Motor neuron (in vitro differentiated cells): ENCODE results near the gene NMBR. TPM values are rescaled to one million over a fixed set of nuclear protein-coding genes. Genes with fewer than 3 reads are reported as not detected.
"Not testable (repeated sequence)": the region's sequence is repeated elsewhere in the genome, so short reads cannot be mapped to it uniquely, and the experiment has no call there.

ENCODE experiments used
- ATAC-seq, 8 experiments: fragments of 200-7000 bp; cut with Tn5 transposase; replicated peaks in 6 of 8; 2 replicates each; pipeline ENCODE4 v1.8.0; 2021; ENCODE audit warnings: mild to moderate bottlenecking in 8 of 8, moderate library complexity in 8 of 8
- H3K27ac ChIP-seq, 2 donors: fragments of 250-450 bp; sonication (Bioruptor Pico); 2 replicates each; pipeline ENCODE4 v1.9.0; 2021; ENCODE audit warnings: antibody characterized with exemption in 2 of 2, mild to moderate bottlenecking in 2 of 2, moderate library complexity in 1 of 2
- H3K4me1 ChIP-seq, 2 donors: fragments of 250-450 bp; sonication (Bioruptor Pico); replicated peaks in 1 of 2; 2 replicates each; pipeline ENCODE4 v1.6.1; 2021; ENCODE audit warnings: antibody characterized with exemption in 2 of 2, mild to moderate bottlenecking in 2 of 2, moderate library complexity in 1 of 2
- H3K4me3 ChIP-seq, 5 donors: fragments of 250-450 bp; sonication (Bioruptor Pico); 2 replicates each; pipeline ENCODE4 v1.9.0; 2021; ENCODE audit warnings: antibody characterized with exemption in 5 of 5, mild to moderate bottlenecking in 5 of 5, moderate library complexity in 4 of 5
- WGBS, 10 experiments: fragments of 450-650 bp; shearing (Covaris generic); methylation state at CpG; one replicate each; pipeline ENCODE4 v1.0.0; 2022; 5-methylcytosine and 5-hydroxymethylcytosine counted together
- in situ Hi-C, 9 experiments: fragments of 400-800 bp; cut with MboI; loops; one replicate each; pipeline ENCODE4 v1.15.0; 2021; ENCODE audit warnings: low sequenced_read_pairs in 9 of 9, low pct_unique_long_range_greater_than_20kb in 2 of 9; ENCODE audit not compliant: unreplicated experiment in 9 of 9
- total RNA-seq, 8 experiments: library from RNA; unstranded; fragments of 300-600 nt; gene quantifications; 2 replicates each; pipeline versions ENCODE4 v1.2.3 to v1.2.4, GENCODE V29; 2022

NMBR gene
- total RNA-seq, 8 experiments from 2014 or later, result 0.14 to 1.7 (median 0.43) TPM; not detected in 5

DNA sequence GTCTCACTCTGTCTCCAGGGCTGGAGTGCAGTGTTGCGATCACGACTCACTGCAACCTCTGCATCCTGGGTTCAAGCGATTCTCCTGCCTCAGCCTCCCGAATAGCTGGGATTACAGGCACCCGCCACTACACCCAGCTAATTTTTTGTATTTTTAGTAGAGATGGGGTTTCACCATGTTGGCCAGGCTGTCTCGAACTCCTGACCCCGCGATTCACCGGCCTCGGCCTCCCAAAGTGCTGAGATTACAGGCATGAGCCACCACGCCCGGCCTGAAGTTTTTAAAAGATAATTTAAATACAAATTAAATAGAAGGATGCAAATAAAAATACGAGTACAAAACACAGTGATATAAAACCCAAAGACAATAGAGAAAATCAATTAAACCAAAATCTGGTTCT is 5.4 kb downstream of the NMBR start:
- 62 to 97% (median 93%) methylated on average over 7 to 12 of the region's 13 CpGs for WGBS, 10 experiments
- in situ Hi-C loops, result loop anchor here in 2 of 9 experiments (25.0 kb wide), 2 partner anchors 246 to 396 kb away; no protein-coding TSS in a partner anchor
- not testable (repeated sequence) for H3K4me3 ChIP-seq, H3K27ac ChIP-seq, H3K4me1 ChIP-seq, ATAC-seq

DNA sequence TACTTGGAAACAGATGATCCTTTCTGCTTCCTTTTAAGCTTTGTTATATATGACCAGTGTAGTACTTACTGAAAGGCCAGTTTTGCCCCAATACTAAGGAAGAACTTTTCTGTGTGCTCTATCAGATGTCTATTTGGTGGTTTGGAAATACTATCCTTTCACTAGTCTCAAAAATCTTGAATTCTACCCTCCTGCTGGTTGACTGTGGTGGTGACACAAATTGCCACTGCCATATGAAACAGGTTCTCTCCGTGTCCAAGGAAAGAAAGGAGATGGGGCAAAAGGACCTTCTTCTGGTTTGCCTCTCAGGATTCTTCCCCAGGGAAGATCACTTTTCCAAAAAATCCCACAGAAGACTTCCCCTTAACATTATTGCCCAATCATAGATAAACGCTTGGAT is 8.0 kb downstream of the NMBR start:
- no peak for ATAC-seq
- in situ Hi-C loops, result loop anchor here in 2 of 9 experiments (25.0 kb wide), 2 partner anchors 248 to 398 kb away; no protein-coding TSS in a partner anchor
- Histone ChIP-seq H3K4me1 (no peaks in the 10 kb centered on the region), H3K4me3 (no peak overlapping the region), H3K27ac (no peak overlapping the region)
- 0 to 100% (median 82%) methylated on average over 1 to 2 of the region's 2 CpGs; no CpG with 5 or more reads in 1 of the 10 experiments for WGBS, 10 experiments

DNA sequence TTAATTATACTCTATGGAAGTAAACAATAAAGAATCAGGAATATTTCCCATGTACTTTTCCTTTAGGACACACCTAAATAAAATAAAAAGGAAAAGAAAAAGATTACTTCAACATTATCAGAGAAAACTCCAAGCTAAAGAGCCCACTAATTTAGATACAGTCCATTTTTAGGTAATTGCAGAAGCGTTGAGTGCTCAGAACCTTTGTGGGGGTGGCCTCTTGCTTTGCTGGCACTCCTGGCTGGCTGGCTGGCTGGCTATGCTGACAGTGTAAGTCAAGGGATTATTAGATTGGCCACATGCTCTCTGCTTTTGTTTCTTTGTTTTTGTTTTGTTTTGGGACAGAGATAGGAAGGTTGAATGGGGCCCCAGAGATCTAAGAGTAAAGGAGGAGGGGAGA is 14.3 kb downstream of the NMBR start, which contains the start of gene GJE1:
TSS of gene GJE1 (plus strand) at position 301 of the 400 bp plus-strand sequence. CDS start 234 bp downstream, outside the sequence.
- in situ Hi-C loops, result loop anchor here in 2 of 9 experiments (25.0 kb wide), 2 partner anchors 255 to 405 kb away; no protein-coding TSS in a partner anchor
- ATAC-seq, result no peak
- no peak within 1 kb of the TSS for H3K27ac ChIP-seq
- WGBS, 10 experiments, result 50 to 100% (median 65%) methylated on average over 1 of the region's 1 CpG; no CpG with 5 or more reads in 2 of the 10 experiments
- no peak within 1 kb of the TSS for H3K4me3 ChIP-seq
- no peaks in the 10 kb centered on the region for H3K4me1 ChIP-seq

DNA sequence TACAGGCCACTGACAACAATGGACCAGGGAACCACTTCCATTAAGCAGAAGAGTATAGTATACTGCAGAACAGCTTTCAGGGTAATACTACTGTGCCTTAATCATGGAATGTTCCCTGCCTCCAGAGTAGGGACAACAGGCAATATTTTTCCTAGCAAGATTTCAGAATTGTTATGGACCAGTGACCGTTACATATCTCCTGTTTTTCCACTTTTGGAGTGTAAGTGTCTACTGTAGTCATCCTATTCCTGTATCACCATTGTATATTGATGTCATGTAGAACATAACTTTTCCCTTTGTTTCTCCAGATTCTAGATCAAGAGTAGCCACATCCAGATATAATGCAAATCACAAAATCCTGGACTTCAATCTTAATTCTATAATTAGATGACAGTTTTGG is 16.1 kb downstream of the NMBR start:
- no peak overlapping the region for H3K4me3 ChIP-seq
- no peak for ATAC-seq
- H3K4me1 ChIP-seq, result no peaks in the 10 kb centered on the region
- 14 to 100% (median 75%) methylated on average over 1 of the region's 1 CpG; no CpG with 5 or more reads in 4 of the 10 experiments for WGBS, 10 experiments
- in situ Hi-C loops, result loop anchor here in 2 of 9 experiments (25.0 kb wide), 2 partner anchors 256 to 406 kb away; no protein-coding TSS in a partner anchor
- H3K27ac ChIP-seq, result no peak overlapping the region

DNA sequence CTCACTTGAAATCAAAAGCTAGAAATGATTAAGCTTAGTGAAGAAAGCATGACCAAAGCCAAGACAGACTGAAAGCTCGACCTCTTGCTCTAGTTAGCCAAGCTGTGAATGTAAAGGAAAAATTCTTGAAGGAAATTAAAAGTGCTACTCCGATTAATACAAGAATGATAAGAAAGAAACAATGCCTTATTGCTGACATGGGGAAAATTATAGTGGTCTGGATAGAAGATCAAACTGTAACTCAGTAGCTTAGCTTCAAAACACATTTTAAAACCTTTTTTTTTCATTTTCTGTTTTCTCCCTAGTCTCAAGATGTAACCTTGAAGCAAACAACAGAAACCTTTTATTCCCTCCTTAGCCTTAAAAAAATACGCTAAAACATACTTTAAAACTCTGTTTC is 25.6 kb downstream of the NMBR start:
- H3K27ac ChIP-seq, result no peak overlapping the region
- no peak overlapping the region for H3K4me3 ChIP-seq
- in situ Hi-C loops, result loop anchor here in 3 of 9 experiments (25.0 kb wide), 2 partner anchors 434 to 459 kb away; no protein-coding TSS in a partner anchor
- no peak for ATAC-seq
- 20 to 87% (median 62%) methylated on average over 2 to 3 of the region's 3 CpGs for WGBS, 10 experiments
- H3K4me1 ChIP-seq, result peaks cover 0 to 6% of the 10 kb centered on the region in 2 donors

DNA sequence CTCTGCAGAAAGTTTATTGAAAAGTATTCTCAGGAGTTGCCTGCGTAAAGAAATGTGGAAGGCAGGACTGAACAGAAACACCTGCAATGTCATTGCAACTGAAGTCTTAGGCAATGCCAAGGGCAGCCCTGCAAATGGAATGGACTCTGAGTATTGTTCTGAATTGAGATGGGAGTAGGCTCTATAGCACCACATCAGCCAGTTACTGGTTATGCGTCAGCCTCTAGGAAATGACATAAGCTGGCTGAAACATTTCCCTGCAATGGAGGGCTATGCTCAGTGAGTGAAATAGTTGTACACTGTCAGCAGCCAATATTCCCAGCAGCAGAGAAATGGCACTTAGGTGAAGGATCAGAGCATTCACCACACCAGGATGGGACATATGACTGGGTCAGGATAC is 28.0 kb downstream of the NMBR start:
- Histone ChIP-seq H3K4me3 (no peak overlapping the region), H3K27ac (no peak overlapping the region), H3K4me1 (peaks cover 0 to 6% of the 10 kb centered on the region in 2 donors)
- ATAC-seq, result peak in 5 of 8 experiments; percentile 34 to 97 (median 78)
- in situ Hi-C loops, result loop anchor here in 3 of 9 experiments (25.0 kb wide), 2 partner anchors 432 to 457 kb away; no protein-coding TSS in a partner anchor
- 0 to 100% (median 86%) methylated on average over 1 to 2 of the region's 2 CpGs; no CpG with 5 or more reads in 2 of the 10 experiments for WGBS, 10 experiments

DNA sequence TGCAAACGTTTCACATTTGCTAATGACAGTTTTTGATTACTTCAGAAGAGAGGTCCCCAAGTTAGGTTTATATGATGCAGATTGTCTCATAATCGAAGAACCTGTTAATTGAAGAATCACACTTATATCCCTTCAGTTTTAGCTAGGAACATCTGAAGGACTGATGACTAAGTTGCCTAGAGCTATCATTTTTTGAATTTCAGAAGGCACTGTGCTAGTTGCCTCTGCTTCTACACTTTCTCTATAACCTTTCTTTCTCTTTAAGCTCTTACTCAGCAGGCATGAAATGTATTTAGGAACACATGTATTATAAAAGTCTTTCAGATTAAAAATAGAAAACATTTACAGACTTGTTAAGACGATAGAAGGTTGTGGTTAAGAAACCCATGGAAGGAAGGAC is 28.6 kb downstream of the NMBR start:
- in situ Hi-C loops, result loop anchor here in 3 of 9 experiments (25.0 kb wide), 2 partner anchors 431 to 456 kb away; no protein-coding TSS in a partner anchor
- peak in 2 of 8 experiments; percentile 51 to 58 for ATAC-seq
- Histone ChIP-seq H3K27ac (no peak overlapping the region), H3K4me3 (no peak overlapping the region), H3K4me1 (peaks cover 0 to 7% of the 10 kb centered on the region in 2 donors)
- 0 to 100% (median 83%) methylated on average over 1 to 3 of the region's 3 CpGs for WGBS, 10 experiments

DNA sequence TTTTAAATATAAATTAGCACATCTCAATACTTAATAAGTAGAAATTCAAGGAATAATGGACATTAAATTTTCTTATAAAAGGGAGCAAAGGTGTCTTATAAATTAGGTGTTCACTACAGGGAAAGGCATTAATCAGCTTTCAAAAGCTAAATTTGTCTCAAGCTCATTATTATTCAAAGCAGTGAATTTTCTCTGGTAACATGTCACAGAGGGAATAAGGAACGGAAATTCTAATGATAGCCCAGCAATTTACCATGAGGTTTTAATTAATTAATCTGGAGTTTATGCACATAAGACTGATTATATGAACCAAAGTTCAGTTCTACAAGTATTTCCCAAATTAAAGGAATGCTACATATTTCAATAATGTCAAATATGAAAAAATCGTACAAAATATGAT is 29.6 kb downstream of the NMBR start:
- Histone ChIP-seq H3K27ac (no peak overlapping the region), H3K4me1 (peaks cover 0 to 5% of the 10 kb centered on the region in 2 donors), H3K4me3 (no peak overlapping the region)
- 20 to 100% (median 81%) methylated on average over 1 to 2 of the region's 2 CpGs for WGBS, 10 experiments
- ATAC-seq, result no peak
- in situ Hi-C loops, result loop anchor here in 3 of 9 experiments (25.0 kb wide), 2 partner anchors 430 to 455 kb away; no protein-coding TSS in a partner anchor

DNA sequence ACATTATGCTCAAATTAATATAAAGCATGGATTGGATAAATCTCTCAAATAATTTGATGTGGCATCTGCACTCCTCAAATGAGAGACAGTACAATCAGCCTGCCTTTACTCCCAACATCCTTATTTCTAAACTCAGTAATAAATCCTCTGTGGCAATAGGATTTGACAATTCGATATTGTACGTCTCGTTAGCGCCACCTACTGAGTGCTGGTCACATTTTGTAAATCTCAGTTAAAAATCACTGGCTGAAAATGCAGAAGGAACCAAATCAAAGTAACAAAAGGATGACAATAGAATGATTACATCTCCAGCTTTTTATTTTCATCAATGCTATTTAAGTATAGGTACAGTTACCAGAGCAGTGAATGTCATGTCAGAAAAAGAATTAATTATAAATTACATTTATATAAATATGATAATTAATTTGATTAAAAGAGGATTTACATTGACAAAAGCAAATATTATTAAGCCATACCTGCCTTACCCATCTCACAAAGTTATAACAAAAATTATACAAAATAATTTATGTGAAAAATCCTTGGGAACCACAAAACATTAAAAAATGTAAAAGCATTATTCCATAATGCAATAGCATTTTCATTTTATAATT is 34.4 kb downstream of the NMBR start:
- in situ Hi-C loops, result loop anchor here in 3 of 9 experiments (25.0 kb wide), 2 partner anchors 425 to 450 kb away; no protein-coding TSS in a partner anchor
- Histone ChIP-seq H3K27ac (no peak overlapping the region), H3K4me1 (peaks cover 0 to 7% of the 10 kb centered on the region in 2 donors), H3K4me3 (no peak overlapping the region)
- WGBS, 10 experiments, result 0 to 8% (median 0%) methylated on average over 2 to 4 of the region's 4 CpGs; no CpG with 5 or more reads in 1 of the 10 experiments
- ATAC-seq, result peak in 6 of 8 experiments; percentile 36 to 61 (median 45)

DNA sequence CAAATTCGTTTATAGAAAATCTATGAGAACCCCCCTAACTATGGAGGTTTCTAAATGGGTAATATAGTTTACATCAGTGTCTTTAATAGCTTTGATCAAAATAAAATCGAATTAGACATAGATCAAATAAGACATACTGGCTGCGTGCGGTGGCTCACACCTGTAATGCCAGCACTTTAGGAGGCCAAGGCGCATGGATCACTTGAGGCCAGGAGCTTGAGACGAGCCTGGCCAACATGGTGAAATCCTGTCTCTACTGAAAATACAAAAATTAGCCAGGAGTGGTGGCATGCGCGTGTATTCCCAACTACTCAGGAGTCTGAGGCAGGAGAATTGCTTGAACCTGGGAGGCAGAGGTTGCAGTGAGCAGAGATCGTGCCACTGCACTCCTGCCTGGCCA is 36.1 kb downstream of the NMBR start:
- WGBS, 10 experiments, result 51 to 100% (median 88%) methylated on average over 1 to 8 of the region's 9 CpGs
- H3K27ac ChIP-seq, H3K4me3 ChIP-seq, ATAC-seq, H3K4me1 ChIP-seq: not testable (repeated sequence)
- in situ Hi-C loops, result loop anchor here in 3 of 9 experiments (25.0 kb wide), 2 partner anchors 424 to 449 kb away; no protein-coding TSS in a partner anchor

DNA sequence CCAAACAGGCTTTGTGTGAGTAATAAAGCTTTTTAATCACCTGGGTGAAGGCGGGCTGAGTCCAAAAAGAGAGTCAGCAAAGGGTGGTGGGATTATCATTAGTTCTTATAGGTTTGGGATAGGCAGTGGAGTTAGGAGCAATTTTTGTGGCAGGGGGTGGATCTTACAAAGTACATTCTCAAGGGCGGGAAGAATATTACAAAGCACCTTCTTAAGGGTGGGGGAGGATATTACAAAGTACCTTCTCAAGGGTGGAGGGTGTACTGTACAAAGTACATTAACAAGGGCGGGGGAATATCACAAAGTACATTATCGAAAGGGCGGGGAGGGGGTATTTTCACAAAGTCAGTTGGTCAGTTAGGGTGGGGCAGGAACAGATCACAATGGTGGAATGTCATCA is 42.1 kb downstream of the NMBR start:
- H3K27ac ChIP-seq, ATAC-seq: not testable (repeated sequence)
- in situ Hi-C loops, result loop anchor here in 3 of 9 experiments (10.0 to 25.0 kb wide), 3 partner anchors 120 to 443 kb away; no protein-coding TSS in a partner anchor

DNA sequence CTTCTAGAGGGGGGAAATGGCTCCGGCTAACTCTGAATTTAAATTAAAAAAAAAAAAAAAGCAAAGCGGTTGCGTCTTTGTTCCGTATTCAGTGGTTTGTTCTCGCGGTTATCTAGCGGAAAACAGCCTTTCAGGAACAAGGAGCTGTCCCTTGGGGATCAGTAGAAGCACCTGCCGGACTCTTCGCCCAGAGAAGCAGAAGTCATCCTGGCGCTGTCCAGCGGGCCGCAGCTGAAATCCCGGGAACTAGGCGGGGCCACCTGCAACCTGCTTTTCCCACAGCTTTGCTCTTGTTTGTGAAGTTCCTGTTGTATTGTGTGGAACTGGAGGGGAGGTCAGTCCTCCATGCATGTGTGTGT is 58.1 kb downstream of the NMBR start:
- Histone ChIP-seq H3K4me1 (no peaks in the 10 kb centered on the region), H3K27ac (no peak overlapping the region), H3K4me3 (peak overlapping the region; percentile 13 to 38 (median 28))
- in situ Hi-C loops, result no loop called here
- peak in 7 of 8 experiments; percentile 43 to 86 (median 63) for ATAC-seq
- 0 to 18% (median 5%) methylated on average over 3 to 14 of the region's 14 CpGs; no CpG with 5 or more reads in 3 of the 10 experiments for WGBS, 10 experiments

More for the DNA sequence above, 42.1 kb downstream of the NMBR start:
- WGBS, 10 experiments, result 14 to 100% (median 80%) methylated on average over 1 to 3 of the region's 5 CpGs; no CpG with 5 or more reads in 3 of the 10 experiments
- H3K4me1 ChIP-seq, H3K4me3 ChIP-seq: not testable (repeated sequence)
